ENCODE measurements around the gene EGFL7. TPM values are rescaled to one million over a fixed set of nuclear protein-coding genes. Genes with fewer than 3 reads are reported as not detected.

Gene EGFL7
- total RNA-seq, 1 experiment from 2014 or later: 38.0 TPM

- peak; percentile 41 for DNase-seq
- no peak overlapping the region; a peak in 1 of 5 replicates for H3K4me3 Mint-ChIP-seq
- no peak overlapping the region for H3K4me2 ChIP-seq (ENCODE audit: insufficient read depth, insufficient read length, low read length)
These were observed 57.7 kb downstream of the EGFL7 start for GRCh38 chr9:136720251-136720897.

More at GRCh38 chr9:136720251-136720897, 57.7 kb downstream of the EGFL7 start:
- Histone ChIP-seq H3K23ac (ENCODE audit: insufficient read length, low read depth, low read length) (no peak overlapping the region), H2AK5ac (ENCODE audit: insufficient read length, low read length) (no peak overlapping the region), H4K5ac (ENCODE audit: insufficient read length, low read depth, low read length) (no peak overlapping the region), H4K8ac (replicated peaks; ENCODE audit: insufficient read length, low read depth, low read length) (no peak overlapping the region), H2BK120ac (ENCODE audit: low read depth, low read length, poor library complexity, severe bottlenecking) (no peak overlapping the region), H3K4ac (ENCODE audit: low read depth, low read length) (no peak overlapping the region), H3K9ac (ENCODE audit: extremely low read depth, insufficient read length, low read length) (no peak overlapping the region), H3K23me2 (ENCODE audit: insufficient read length, low read depth, low read length, poor library complexity, severe bottlenecking) (no peaks in the 10 kb centered on the region), H3K9me3 (ENCODE audit: control insufficient read depth, low read depth, low read length) (no peaks in the 10 kb centered on the region), H3K27ac (ENCODE audit: insufficient read length, low read depth, low read length) (no peak overlapping the region), H3K14ac (ENCODE audit: insufficient read depth, low read length) (no peak overlapping the region; the same call in 1 of the 2 replicates), H2AFZ (ENCODE audit: low read length) (no peak overlapping the region), H3K79me1 (ENCODE audit: insufficient read depth, low read depth, low read length, poor library complexity, severe bottlenecking) (no peaks in the 10 kb centered on the region), H2BK5ac (ENCODE audit: insufficient read length, low read length) (no peak overlapping the region), H3K56ac (ENCODE audit: insufficient read length, low read depth, low read length) (no peak overlapping the region), H4K91ac (ENCODE audit: insufficient read length, low read depth, low read length) (no peak overlapping the region), H4K20me1 (ENCODE audit: control insufficient read depth, insufficient read depth, insufficient read length) (no peaks in the 10 kb centered on the region), H3T11ph (ENCODE audit: low read length) (no peak overlapping the region), H3K18ac (ENCODE audit: insufficient read length, low read depth, low read length) (no peak overlapping the region), H2BK12ac (ENCODE audit: insufficient read length, low read depth, low read length) (no peak overlapping the region), H3K79me2 (ENCODE audit: insufficient read depth, low read length) (no peaks in the 10 kb centered on the region), H2BK15ac (ENCODE audit: low read depth, low read length) (no peak overlapping the region), H3K27me3 (ENCODE audit: insufficient read depth, low read length) (no peaks in the 10 kb centered on the region), H3K4me1 (ENCODE audit: insufficient read depth, low read length) (no peaks in the 10 kb centered on the region), H2BK20ac (ENCODE audit: low read depth, low read length, poor library complexity, severe bottlenecking) (no peak overlapping the region)
- Mint-ChIP-seq H3K4me1 (peaks cover 3 to 6% of the 10 kb centered on the region in 2 experiments; a peak in 2 of 4 replicates), H3K27ac (peak overlapping the region in 1 of 3 experiments; percentile 83; a peak in 3 of 7 replicates), H3K36me3 (ENCODE audit: insufficient read depth in 1 of 3, low read depth in 3 of 3) (peaks cover 15 to 30% (median 23%) of the 10 kb centered on the region in 3 experiments; a peak in 6 of 7 replicates), H3K27me3 (ENCODE audit: low read depth) (no peaks in the 10 kb centered on the region; the same call in 1 of the 2 replicates), H3K9me3 (no peaks in the 10 kb centered on the region; a peak in 1 of 5 replicates)
- no CpG with 5 or more reads among the region's 20 CpGs for WGBS (ENCODE audit: extremely low coverage, insufficient read length, low lambda C conversion rate)
- TF ChIP-seq CTCF (conservative IDR thresholded peaks at IDR 0.05): no peak

Measured in H9 (cell line).